DND-41 (cell line): Measurements from ENCODE around the gene CFAP54.

ENCODE experiments used
- ATAC-seq: fragments of 200-7000 bp; cut with Tn5 transposase; 3 replicates; pipeline ENCODE4 v1.9.1; 2021; ENCODE audit warnings: low read depth; ENCODE audit not compliant: insufficient read depth
- DNase-seq: peaks from one replicate; pipeline ENCODE4 v3.0.0-alpha.2; 2020
- H2AFZ ChIP-seq: 2 replicates; pipeline ENCODE4 v1.6.0; 2012; ENCODE audit warnings: low read depth, low read length
- H3K27ac ChIP-seq: 2 replicates; pipeline ENCODE4 v1.5.1; 2012; ENCODE audit warnings: low read length, inconsistent platforms
- H3K27me3 ChIP-seq: fragments of 200-600 bp; sonication (generic); 2 replicates; pipeline ENCODE4 v1.6.0; 2012; ENCODE audit warnings: low read length, mild to moderate bottlenecking, inconsistent platforms; ENCODE audit not compliant: insufficient read depth, poor library complexity
- H3K36me3 ChIP-seq: 2 replicates; pipeline ENCODE4 v1.5.1; 2012; ENCODE audit warnings: low read length, inconsistent platforms; ENCODE audit not compliant: insufficient read depth
- H3K4me1 ChIP-seq: 2 replicates; pipeline ENCODE4 v1.5.1; 2012; ENCODE audit warnings: mild to moderate bottlenecking, low read length; ENCODE audit not compliant: insufficient read depth
- H3K4me2 ChIP-seq: 2 replicates; pipeline ENCODE4 v1.6.0; 2012; ENCODE audit warnings: mild to moderate bottlenecking, moderate library complexity, low read length, inconsistent platforms; ENCODE audit not compliant: insufficient read depth
- H3K4me3 ChIP-seq, 2 experiments: fragments of 200-600 bp in 1 of 2; shearing (Covaris generic) in 1 of 2; 2 replicates each; pipeline ENCODE4 v1.5.1; 2012 to 2016; ENCODE audit warnings: inconsistent platforms in 2 of 2, low read length in 2 of 2, mild to moderate bottlenecking in 2 of 2, low read depth in 1 of 2, moderate library complexity in 1 of 2
- H3K79me2 ChIP-seq: 2 replicates; pipeline ENCODE4 v1.6.0; 2012; ENCODE audit warnings: low read length, inconsistent platforms; ENCODE audit not compliant: insufficient read depth
- H3K9ac ChIP-seq: 2 replicates; pipeline ENCODE4 v1.6.0; 2012; ENCODE audit warnings: low read depth, mild to moderate bottlenecking, inconsistent platforms, low read length, moderate library complexity
- H3K9me3 ChIP-seq: 2 replicates; pipeline ENCODE4 v1.5.1; 2012; ENCODE audit warnings: low read length, moderate library complexity, mild to moderate bottlenecking, inconsistent platforms; ENCODE audit not compliant: insufficient read depth, severe bottlenecking
- H4K20me1 ChIP-seq: 2 replicates; pipeline ENCODE4 v1.6.0; 2012; ENCODE audit warnings: low read length; ENCODE audit not compliant: insufficient read depth
- EZH2 ChIP-seq: IDR thresholded peaks from 3 replicates; pipeline ENCODE4 v1.6.1; 2012; ENCODE audit warnings: borderline replicate concordance, low read depth, mild to moderate bottlenecking, moderate library complexity, low read length, inconsistent platforms; ENCODE audit not compliant: severe bottlenecking
- TF ChIP-seq, protein P1 (sequence below): IDR thresholded peaks from 2 replicates; pipeline ENCODE4 v1.5.1; 2012; ENCODE audit warnings: borderline replicate concordance, low read length, moderate library complexity, mild to moderate bottlenecking; ENCODE audit not compliant: poor library complexity, severe bottlenecking; ENCODE audit errors: extremely low read depth

The CFAP54 gene

DNA sequence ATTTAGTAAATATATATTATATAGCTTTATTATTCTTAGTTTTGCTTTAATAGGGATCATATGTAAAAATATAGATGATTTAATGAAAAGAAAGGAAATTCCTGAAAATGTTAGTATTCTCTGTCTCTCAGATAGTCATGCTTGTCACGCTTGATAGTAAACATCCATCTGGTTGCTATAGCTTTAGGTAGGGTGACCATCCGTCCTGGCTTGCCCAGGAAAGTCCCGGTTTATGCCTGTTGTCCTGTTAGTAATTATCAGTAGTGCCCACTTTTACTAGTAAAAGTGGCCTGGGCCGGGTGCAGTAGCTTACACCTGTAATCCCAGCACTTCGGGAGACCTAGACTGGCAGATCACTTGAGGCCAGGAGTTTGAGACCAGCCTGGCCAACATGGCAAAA is 23.8 kb downstream of the CFAP54 start:
- ATAC-seq (no peak), DNase-seq (no peak)
- Histone ChIP-seq H3K27me3 (no peaks in the 10 kb centered on the region), H3K27ac (no peak overlapping the region), H3K4me3 (no peak overlapping the region), H3K4me2 (no peak overlapping the region), H3K9me3 (no peaks in the 10 kb centered on the region), H4K20me1 (no peaks in the 10 kb centered on the region), H2AFZ (no peak overlapping the region), H3K79me2 (no peaks in the 10 kb centered on the region), H3K4me1 (peaks cover 11% of the 10 kb centered on the region), H3K36me3 (no peaks in the 10 kb centered on the region), H3K9ac (no peak overlapping the region)
- TF ChIP-seq, protein P1, sequence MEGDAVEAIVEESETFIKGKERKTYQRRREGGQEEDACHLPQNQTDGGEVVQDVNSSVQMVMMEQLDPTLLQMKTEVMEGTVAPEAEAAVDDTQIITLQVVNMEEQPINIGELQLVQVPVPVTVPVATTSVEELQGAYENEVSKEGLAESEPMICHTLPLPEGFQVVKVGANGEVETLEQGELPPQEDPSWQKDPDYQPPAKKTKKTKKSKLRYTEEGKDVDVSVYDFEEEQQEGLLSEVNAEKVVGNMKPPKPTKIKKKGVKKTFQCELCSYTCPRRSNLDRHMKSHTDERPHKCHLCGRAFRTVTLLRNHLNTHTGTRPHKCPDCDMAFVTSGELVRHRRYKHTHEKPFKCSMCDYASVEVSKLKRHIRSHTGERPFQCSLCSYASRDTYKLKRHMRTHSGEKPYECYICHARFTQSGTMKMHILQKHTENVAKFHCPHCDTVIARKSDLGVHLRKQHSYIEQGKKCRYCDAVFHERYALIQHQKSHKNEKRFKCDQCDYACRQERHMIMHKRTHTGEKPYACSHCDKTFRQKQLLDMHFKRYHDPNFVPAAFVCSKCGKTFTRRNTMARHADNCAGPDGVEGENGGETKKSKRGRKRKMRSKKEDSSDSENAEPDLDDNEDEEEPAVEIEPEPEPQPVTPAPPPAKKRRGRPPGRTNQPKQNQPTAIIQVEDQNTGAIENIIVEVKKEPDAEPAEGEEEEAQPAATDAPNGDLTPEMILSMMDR = no peak
- TF ChIP-seq EZH2 = no peak

- ATAC-seq (no peak), DNase-seq (no peak)
- TF ChIP-seq, protein P1 = no peak
- no peak for TF ChIP-seq EZH2
Measured at GRCh38 chr12:96513681-96514080, 24.3 kb downstream of the CFAP54 start.

DNA sequence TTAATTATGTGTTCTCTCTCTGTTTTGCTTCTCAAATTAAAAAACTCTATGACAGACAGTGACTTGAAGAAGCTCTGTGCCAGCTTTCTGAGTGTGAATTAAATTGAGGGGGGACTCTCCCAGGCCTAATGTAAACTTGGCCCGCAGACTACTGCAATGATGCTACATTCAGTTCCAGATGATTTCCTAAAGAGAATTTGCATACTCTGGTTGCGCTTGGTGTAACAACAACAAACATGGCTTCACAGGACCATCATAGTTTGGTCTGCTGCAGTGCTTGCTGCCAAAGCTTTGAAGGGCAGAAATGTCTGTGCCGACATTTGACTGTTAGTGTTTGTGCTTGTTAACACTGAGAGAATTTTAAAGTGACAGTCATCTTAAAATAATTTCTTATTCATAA is 25.0 kb downstream of the CFAP54 start:
- H3K27me3 ChIP-seq = no peaks in the 10 kb centered on the region
- 0 out of 2 replicates have a peak overlapping the region, but pooled peaks have one; percentile 27 for H2AFZ ChIP-seq
- H3K27ac ChIP-seq = no peak overlapping the region
- no peaks in the 10 kb centered on the region for H3K9me3 ChIP-seq
- H3K4me1 ChIP-seq = peaks cover 11% of the 10 kb centered on the region
- ATAC-seq (no peak), DNase-seq (no peak)
- TF ChIP-seq, protein P1 = no peak
- TF ChIP-seq EZH2 = no peak
- no peak overlapping the region for H3K4me2 ChIP-seq
- no peaks in the 10 kb centered on the region for H3K79me2 ChIP-seq
- H3K9ac ChIP-seq = no peak overlapping the region
- no peak overlapping the region for H3K4me3 ChIP-seq
- no peaks in the 10 kb centered on the region for H3K36me3 ChIP-seq
- H4K20me1 ChIP-seq = no peaks in the 10 kb centered on the region

More at GRCh38 chr12:96513681-96514080, 24.3 kb downstream of the CFAP54 start:
- Histone ChIP-seq H3K36me3 (no peaks in the 10 kb centered on the region), H3K4me3 (no peak overlapping the region), H3K4me2 (no peak overlapping the region), H4K20me1 (no peaks in the 10 kb centered on the region), H3K27ac (no peak overlapping the region), H3K9ac (no peak overlapping the region), H2AFZ (no peak overlapping the region), H3K27me3 (no peaks in the 10 kb centered on the region), H3K79me2 (no peaks in the 10 kb centered on the region), H3K4me1 (peaks cover 11% of the 10 kb centered on the region), H3K9me3 (no peaks in the 10 kb centered on the region)
